Lung microvascular endothelial cell (primary cell): ENCODE results near the gene ICAM4. TPM values are rescaled to one million over a fixed set of nuclear protein-coding genes. Genes with fewer than 3 reads are reported as not detected.

Experiments
- DNase-seq, 2 donors: peaks; one replicate each; pipeline versions ENCODE4 v3.0.0 to v3.0.0-alpha.2; 2010; ENCODE audit warnings: low read depth in 2 of 2
- total RNA-seq: library from RNA; depleted of rRNA; stranded (reverse); fragments of >200 nt; gene quantifications from 2 replicates; pipeline ENCODE4 v1.2.1, GENCODE V29; 2014

Gene ICAM4
- total RNA-seq, 1 donor from 2014 or later: not detected

DNA sequence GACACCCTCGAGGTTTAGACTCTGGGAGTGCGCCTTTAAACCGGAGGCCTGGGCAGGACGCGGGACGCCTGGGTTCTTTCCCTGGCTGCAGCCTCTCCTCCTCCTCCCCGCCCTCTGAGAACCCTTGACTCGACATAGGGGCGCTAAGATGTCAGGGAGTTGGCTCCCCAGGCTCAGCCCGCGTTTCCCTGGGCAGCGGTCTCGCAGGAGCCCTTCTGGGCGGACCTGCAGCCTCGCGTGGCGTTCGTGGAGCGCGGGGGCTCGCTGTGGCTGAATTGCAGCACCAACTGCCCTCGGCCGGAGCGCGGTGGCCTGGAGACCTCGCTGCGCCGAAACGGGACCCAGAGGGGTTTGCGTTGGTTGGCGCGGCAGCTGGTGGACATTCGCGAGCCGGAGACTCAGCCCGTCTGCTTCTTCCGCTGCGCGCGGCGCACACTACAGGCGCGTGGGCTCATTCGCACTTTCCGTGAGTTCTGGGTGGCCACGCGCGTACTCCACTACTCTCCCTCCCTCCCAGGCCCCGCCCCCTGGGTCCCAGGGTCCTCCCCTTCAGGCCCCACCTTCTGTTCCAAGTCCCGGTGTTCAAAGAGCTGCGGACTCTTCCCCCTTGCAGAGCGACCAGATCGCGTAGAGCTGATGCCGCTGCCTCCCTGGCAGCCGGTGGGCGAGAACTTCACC is 4.3 kb downstream of the ICAM4 start:
- no peak for DNase-seq

DNA sequence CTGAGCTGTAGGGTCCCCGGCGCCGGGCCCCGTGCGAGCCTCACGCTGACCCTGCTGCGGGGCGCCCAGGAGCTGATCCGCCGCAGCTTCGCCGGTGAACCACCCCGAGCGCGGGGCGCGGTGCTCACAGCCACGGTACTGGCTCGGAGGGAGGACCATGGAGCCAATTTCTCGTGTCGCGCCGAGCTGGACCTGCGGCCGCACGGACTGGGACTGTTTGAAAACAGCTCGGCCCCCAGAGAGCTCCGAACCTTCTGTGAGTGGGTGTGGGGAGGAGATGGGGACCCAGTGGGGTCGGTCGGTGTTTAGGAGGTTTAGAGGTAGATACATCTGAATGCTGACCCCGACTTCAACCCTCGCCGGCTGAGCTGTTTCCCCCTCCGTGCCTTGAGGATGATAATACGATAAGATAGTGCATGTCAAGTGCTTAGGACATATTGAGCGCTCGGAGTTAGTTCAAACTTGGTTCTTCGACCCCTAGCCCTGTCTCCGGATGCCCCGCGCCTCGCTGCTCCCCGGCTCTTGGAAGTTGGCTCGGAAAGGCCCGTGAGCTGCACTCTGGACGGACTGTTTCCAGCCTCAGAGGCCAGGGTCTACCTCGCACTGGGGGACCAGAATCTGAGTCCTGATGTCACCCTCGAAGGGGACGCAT is 4.9 kb downstream of the ICAM4 start:
- DNase-seq: no peak

DNA sequence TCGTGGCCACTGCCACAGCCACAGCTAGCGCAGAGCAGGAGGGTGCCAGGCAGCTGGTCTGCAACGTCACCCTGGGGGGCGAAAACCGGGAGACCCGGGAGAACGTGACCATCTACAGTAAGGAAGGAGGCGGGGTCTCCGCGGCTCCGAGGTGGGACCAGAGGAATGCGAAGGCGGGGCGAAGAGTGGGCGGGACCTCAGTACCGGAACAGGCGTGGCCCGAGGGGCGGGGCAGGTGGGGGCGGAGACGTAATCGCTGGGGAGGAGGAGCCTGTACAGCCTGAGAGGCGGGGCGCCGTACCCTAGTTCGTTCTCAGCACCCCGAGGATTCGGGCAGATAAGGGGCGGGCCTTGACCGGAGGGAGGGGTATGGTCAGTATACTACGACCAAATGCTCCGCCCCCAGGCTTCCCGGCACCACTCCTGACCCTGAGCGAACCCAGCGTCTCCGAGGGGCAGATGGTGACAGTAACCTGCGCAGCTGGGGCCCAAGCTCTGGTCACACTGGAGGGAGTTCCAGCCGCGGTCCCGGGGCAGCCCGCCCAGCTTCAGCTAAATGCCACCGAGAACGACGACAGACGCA is 5.5 kb downstream of the ICAM4 start:
- DNase-seq: peak; percentile 50 to 58

DNA sequence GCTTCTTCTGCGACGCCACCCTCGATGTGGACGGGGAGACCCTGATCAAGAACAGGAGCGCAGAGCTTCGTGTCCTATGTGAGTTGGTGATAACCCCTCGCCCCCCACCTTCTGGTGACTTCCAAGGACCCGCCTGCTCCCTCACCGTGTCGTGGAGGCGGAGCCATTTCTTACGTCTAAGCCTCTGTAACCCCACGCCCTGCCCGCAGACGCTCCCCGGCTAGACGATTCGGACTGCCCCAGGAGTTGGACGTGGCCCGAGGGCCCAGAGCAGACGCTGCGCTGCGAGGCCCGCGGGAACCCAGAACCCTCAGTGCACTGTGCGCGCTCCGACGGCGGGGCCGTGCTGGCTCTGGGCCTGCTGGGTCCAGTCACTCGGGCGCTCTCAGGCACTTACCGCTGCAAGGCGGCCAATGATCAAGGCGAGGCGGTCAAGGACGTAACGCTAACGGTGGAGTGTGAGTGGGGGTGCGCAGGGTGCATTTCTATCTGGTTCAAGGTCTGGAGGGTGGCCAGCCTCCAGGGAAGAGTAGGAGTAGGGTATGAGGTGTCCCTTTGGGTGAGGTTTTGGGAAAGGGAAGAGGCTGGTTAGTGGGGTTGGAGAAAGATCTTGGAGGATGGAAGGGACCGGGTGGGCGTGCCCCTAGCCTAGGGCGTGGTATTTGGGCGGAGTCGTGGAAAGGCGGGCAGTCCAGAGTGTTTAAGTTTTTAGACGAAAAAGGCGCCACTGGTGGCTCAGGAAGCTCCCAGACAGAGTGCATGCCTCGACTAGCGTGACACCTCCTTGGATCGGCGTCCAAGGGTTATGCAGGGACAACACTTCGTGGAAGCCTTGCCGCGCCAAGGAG is 6.3 kb downstream of the ICAM4 start:
- no peak for DNase-seq

DNA sequence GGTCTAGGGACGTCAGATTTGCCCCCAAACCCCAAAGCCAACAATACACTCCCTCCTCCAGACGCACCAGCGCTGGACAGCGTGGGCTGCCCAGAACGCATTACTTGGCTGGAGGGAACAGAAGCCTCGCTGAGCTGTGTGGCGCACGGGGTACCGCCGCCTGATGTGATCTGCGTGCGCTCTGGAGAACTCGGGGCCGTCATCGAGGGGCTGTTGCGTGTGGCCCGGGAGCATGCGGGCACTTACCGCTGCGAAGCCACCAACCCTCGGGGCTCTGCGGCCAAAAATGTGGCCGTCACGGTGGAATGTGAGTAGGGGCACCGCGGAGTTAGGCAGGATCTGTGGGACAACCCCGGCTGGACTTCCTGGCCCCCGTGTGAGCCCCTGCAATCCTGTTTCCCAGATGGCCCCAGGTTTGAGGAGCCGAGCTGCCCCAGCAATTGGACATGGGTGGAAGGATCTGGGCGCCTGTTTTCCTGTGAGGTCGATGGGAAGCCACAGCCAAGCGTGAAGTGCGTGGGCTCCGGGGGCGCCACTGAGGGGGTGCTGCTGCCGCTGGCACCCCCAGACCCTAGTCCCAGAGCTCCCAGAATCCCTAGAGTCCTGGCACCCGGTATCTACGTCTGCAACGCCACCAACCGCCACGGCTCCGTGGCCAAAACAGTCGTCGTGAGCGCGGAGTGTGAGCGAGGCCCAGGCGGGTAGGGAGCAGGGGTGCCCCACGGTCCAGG is 7.0 kb downstream of the ICAM4 start:
- DNase-seq: no peak

DNA sequence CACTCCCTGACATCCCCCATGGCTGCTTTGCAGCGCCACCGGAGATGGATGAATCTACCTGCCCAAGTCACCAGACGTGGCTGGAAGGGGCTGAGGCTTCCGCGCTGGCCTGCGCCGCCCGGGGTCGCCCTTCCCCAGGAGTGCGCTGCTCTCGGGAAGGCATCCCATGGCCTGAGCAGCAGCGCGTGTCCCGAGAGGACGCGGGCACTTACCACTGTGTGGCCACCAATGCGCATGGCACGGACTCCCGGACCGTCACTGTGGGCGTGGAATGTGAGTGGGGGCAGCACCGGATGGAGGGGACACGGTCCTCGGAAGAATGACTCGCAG is 7.6 kb downstream of the ICAM4 start:
- peak in 1 of 2 donors; percentile 32 for DNase-seq

DNA sequence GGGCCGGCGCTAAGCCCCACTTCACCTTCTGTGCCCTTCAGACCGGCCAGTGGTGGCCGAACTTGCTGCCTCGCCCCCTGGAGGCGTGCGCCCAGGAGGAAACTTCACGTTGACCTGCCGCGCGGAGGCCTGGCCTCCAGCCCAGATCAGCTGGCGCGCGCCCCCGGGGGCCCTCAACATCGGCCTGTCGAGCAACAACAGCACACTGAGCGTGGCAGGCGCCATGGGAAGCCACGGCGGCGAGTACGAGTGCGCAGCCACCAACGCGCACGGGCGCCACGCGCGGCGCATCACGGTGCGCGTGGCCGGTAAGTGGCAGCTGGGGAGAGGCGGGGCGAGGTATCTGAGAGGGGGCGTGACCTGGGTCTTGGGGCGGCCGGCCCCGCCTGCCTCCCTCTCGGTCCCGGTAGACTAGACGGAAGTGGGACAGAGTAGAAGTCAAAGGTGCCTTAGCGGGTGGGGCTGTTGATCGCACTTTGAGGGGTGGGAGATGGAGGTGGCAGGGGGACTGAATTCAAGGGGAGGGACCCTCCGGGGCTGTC is 8.6 kb downstream of the ICAM4 start:
- DNase-seq: peak in 1 of 2 donors; percentile 63

DNA sequence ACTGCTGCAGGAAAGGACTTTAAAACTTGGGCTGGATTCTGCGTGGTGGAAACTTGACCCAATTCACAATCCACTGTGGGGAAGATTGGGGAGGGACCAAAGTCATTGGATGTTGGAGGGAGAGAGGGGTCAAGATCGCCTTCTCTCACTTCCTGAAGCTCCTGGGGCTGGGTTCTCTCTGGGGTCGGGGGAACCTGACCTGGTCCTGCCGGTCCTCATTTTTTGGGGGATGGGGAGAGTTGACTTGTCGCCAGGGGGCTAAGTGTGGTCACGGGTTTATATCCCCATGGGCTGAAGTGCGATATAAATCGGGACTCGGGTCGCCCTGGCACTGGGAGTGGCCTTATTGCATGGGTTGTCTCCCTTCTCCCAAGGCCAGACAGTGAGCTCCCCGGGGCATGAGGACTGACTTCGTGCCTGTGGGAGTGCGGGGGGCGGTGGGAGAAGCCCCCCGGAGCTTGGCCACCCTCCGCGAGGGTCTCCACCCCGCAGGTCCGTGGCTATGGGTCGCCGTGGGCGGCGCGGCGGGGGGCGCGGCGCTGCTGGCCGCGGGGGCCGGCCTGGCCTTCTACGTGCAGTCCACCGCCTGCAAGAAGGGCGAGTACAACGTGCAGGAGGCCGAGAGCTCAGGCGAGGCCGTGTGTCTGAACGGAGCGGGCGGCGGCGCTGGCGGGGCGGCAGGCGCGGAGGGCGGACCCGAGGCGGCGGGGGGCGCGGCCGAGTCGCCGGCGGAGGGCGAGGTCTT is 9.3 kb downstream of the ICAM4 start:
- no peak for DNase-seq

DNA sequence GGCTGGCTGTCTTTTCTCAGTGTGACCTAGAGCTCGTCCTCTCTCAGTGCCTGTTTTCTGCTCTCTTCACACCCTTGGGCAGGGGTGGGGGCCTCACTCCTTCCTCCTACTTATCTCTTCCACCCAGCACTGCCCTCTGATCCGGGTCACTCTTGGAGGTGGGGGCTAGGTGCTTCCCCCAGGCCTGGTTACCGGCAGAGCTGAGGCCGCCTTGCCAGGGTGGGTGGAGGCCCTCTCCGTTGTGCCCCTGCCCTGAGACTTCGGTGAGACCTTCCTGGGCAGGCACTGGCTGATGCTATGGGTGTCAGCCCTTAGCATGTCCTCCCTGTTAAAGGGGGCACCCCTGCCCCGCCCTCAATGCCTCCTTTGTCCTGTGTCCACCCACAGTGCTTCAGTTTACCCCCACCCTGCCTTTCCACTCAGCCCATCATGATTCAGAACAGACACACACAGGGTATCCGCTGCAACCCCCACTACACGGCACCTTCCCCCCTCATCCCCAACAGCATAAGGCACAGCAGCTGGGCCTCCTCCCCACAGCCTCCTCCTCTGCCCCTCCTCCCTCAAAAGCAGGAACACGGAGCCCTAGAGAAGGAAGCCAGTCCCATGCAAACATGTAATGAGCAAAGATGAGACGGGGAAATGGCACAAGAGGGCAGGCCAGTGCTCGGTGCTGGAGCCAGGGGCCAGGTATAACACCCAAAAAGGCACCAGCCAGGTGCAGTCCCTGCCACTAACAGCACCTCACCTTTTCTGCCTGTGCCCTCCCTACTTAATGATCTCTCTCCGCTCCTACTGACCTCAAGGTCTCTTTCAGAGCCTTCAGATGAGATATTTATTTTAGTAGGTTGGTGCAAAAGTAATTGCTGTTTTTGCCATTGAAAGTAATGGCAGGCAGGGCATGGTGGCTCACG is 13.0 kb downstream of the ICAM4 start:
- no peak for DNase-seq

DNA sequence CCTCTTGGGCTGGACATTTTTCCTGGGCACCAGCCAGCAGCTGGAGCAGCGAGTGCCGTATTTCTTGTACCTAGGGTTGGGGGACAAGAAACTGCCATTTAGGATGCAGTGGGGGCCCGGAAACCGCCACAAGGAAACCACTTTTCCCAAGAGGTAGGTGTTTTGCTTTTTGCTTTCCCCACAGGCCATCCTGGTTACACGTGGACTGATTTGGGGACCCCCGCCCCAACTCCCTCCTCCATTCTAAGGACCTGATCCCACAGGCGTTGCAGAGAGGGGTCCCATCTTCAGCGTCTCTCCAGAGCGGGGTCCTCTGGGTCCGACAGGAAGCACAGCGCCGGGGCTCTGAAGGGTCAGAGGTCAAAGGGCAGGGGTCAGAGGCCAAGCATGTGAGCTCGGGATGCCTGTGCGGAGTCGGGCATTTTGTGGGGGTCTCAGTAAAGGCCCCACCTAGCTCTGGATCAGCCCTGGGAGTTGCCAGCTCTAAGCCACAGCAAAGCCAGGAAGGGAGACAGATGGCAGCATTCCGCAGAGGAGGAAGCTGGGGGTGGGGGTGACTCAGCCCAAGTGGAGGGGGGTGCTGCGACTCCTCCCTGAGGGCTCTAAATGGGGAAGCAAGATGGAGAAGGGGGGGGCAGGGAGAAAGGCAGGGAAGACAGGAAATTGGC is 18.5 kb downstream of the ICAM4 start:
- peak in 1 of 2 donors; percentile 45 for DNase-seq

DNA sequence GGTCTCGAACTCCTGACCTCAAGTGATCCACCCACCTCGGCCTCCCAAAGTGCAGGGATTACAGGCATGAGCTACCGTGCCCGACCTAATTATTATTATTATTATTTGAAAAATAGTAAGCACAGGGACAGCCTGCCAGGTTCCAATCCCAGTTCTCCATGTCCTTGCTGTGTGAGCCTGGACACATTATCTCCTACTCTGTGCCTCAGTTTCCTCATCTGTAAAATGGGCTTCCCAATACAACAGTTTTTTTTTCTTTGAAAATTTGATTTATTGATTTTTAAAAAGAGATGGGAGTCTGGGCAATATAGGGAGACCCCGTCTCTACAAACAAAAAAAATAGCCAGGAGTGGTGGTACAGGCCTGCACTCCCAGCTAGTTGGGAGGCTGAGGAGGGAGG is 19.6 kb downstream of the ICAM4 start:
- no peak for DNase-seq

DNA sequence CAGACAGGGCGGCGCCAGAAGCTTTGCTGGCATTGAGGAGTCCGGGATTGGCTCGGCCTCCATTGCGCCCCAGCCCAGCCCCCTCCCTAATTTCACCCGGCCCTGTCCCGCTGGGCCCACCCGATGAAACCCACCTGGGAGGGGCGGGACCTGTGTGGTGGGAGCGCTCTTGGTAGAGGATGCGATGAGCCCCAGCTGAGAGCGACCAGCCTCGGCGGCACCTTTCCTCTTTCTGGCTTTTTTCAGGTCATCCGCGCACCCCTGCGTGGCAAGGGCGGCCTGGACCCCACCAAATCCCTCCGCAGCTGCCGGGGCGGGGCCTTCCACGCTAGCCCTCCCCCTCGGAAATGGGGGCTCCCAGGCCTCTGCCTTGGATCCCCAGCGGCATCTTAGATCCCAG is 22.7 kb downstream of the ICAM4 start, which contains the start of gene ZGLP1:
Gene ZGLP1, minus strand, starts transcription at position 393 of the 400 bp plus-strand sequence.
- no peak for DNase-seq

DNA sequence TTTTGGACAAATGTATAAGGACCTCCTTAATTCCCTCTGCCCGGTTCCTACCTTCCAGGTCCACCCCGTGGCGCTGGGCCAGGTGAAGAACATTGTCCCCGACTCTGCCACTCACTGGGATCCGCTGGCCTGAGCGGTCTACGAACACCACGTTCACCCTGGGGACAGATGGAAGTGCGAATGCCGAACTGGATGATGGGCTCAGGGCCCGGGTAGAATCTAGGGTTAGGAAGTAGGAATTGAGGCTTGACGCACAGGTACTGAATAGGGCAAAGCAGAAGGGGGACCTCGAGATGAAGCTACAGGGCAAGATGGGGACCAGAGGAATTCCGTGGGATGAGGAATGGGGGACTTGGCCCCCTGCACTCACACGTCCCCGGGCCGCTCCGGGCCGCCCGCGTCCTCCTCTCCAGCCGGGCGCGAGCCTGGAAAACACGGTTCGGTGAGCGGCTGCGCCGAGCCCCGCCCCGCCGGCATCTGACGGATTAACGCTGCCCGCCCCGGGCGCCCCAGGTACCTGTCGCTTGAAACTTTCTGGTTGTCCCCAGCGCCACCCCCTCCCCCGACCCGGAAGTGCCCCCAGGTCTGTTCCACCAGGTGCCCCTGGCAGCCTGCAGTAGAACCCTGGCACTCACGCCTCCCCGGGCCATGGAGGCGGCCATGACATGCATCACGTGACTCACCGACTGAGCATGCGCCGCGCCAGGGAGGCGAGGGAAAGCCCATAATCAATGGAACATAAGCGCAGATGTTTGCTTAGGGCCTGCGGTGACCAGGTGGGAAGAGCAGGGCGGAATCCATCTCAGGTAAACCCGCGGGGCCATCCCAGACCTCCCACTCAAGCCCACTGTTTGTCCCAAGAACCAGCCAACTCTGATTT is 28.8 kb downstream of the ICAM4 start, which contains the start of gene FDX2:
Gene FDX2, minus strand, starts transcription at position 681 of the 880 bp plus-strand sequence. Its CDS starts 19 bp downstream, at position 662.
- DNase-seq: peak; percentile 76 to 90

DNA sequence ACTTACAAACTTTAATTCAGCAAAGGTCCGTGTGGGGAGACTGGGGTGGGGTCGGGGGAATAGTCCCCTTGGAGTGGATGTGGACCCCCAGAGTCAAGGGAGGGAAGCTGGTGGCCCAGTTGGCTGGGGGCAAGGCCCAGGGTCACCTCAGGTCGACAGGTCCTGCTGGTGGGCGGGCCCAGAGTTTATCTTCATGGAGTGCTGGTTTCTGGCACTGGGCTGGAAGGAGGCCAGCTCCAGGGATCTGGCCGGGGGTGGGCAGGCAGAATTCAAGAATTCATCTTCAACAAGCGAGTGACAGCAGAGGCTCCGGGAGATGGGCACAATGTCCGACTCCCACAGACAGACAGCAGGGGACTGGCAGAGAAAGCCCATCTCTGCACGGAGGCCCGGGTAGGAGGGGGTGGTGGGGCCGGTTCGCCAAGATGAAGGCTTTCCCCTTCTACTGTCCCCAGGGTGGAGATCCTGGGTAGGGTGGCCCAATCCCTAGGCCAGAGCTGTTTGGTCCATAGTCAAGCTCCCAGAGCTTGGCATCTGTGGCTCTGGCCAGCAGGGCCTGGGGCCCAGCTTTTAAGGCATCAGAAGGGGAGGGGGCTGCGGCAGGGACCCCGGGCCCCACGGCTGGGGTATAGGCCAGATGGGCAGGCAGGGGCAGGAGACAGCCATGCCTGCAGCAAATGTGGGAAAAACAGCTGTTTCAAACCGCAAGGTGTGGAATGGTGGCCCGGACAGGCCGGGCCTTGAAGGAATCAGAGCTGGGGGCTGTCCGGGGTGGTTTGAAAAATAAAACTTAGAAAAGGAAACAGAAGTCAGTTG is 29.7 kb downstream of the ICAM4 start:
- DNase-seq: no peak

DNA sequence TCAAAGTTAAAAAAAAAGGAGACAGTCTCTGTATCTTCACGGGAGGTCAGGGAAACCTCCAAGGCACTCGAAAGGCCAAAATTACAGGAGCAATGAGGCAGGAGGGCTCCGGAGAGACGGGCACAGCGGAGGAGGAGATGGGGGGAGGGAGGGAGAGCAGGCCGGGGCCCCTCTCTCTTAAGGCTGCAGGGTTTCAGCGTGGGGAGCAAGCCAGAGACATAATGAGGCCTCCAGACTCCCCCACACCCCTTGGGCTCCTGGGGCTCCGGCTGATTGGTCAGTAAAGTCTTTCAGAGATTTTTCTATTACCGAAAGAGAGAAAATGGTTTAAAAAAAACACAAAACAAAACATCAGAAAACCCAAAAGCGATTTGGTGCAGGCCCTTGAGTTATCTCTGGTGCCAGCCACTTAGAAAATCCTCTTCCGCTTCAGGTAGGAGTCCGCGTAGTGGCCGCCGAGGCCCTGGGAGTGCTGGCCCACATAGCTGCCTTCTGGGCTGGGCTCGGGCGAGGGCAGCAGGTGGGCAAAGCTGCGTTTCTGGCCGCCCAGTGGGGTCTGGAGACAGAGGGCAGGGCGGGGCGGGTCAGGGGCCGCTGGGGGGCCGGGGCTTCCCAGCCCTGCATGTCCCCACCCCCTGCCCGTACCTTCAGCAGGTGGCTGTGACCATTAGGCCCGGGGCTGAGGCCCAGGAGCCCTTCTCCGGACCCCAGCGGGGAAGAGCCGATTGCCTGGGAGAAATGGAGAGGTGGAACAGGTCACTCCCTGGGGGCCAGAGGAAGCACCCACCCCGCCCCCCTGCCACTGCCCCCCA is 30.5 kb downstream of the ICAM4 start:
- no peak for DNase-seq
